Activated T-cell treated with anti-CD3 and anti-CD28 coated beads for 1 hour (primary cell): ENCODE measurements around the gene CARMIL1.
A peak's percentile ranks its signal among the peaks of the same experiment; 100 is the strongest.
"Not testable (repeated sequence)": the region's sequence is repeated elsewhere in the genome, so short reads cannot be mapped to it uniquely, and the experiment has no call there.

ENCODE experiments used
- DNase-seq: peaks from one replicate; pipeline ENCODE4 v3.0.0-alpha.2; 2020; ENCODE audit warnings: low read depth

CARMIL1 gene

DNA sequence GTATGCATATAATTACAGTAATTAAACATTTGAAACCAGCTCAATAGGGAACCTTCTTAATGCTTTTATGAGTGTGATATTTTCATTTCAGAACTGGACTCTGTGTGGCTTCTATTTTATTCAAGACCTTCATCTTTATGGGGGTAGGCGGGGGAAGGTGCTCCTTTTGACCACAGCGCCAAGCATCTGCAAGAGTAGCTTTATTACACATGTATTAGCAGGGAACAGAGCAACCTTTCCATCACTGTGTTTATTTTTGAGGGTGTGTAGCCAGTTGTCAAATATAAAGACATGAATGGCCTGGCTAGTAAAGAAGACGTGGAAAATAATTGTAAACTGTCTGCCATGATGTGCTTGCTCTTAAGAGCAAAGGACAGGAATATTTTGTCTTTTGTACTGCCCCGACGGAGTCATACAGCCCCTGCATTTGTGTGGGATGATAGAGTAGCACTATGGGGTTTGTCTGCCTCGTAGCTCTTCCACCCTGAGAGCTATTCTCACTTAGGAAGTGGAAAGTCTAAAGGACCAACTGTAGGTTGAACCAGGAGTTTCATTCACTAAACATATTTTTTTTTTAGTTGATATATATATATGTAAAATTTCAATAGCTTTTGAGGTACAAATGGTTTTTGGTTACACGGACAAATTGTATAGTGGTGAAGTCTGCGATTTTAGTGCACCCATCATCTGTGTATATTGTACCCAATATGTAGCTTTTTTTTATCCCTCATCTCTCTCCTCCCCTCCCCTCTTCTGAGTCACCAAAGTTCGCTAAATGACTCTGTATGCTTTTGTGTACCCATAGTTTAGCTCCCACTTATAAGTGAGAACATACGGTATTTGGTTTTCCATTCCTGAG, 91.2 kb downstream of the CARMIL1 start:
- DNase-seq, result no peak

DNA sequence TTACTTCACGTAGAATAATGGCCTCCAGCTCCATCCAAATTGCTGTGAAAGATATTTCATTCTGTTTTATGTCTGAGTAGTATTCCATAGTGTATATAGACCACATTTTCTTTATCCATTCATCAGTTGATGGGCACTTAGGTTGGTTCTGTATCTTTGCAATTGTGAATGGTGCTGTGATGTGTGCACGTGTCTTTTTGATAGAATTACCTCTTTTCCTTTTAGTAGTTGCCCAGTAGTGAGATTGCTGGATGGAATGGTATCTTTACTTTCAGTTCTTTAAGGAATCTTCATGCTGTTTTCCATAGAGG, 91.8 kb downstream of the CARMIL1 start:
- DNase-seq, result no peak

DNA sequence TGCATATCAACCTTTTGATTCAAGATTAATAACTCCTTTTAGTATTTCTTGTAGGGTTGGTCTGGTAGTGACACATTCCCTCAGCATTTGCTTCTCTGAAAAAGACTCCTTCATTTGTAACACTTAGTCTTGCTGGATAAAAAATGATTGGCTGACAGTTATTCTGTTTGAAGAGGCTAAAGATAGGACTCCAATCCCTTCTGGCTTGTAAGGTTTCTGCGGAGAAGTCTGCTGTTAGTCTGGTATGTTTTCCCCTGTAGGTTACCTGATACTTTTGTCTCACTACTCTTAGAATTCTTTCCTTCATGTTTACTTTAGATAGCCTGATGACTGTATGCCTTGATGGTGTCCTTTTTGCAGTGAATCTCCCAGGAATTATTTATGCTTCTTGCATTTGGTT, 96.0 kb downstream of the CARMIL1 start:
- DNase-seq, result no peak

DNA sequence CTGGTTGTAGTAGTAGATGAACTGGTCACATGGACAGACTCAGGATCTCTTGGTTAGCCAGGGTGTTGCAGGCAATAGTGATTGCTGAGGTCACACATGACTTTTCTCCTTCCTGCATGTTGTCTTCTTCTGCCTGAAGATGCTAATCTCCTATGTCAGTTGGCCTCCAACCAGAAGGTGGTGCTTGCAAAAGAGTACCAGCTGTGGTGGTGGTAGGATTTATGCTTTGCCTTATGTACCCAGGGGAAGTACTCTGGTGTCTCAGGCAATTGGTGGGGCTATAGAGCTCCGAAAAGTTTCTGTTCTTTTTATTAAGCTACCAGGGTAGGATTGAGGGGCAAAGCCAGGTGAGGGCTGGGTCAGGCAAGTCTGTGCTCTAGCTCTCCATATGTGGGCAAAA, 98.5 kb downstream of the CARMIL1 start:
- no peak for DNase-seq

DNA sequence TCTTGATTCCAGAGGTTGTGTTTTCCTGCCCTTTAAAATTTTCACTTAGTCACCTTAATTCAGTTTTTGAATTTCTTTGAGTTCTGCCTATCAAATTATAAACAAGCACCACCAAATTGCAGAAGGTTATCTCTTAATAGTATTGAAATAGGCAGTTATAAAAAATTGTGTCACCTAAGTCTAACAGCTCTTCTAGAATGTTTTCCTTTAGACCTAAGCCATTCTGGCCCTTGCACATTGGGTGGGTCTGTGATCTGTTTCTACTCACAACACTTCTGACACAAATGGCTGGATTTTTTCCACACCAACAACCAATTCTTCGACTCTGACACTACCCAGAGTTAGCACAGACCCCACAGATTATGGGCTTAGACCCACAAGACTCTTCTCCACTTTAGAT, 101.9 kb downstream of the CARMIL1 start:
- no peak for DNase-seq

DNA sequence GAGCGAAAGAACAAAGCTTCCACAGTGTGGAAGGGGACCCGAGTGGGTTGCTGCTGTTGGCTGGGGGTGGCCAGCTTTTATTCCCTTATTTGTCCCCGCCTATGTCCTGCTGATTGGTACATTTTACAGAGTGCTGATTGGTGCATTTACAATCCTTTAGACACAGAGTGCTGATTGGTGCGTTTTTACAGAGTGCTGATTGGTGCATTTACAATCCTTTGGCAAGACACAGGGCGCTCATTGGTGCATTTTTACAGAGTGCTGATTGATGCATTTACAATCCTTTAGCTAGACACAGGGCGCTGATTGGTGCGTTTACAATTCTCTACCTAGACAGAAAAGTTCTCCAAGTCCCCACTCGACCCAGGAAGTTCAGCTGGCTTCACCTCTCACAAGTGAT, 103.3 kb downstream of the CARMIL1 start:
- not testable (repeated sequence) for DNase-seq

DNA sequence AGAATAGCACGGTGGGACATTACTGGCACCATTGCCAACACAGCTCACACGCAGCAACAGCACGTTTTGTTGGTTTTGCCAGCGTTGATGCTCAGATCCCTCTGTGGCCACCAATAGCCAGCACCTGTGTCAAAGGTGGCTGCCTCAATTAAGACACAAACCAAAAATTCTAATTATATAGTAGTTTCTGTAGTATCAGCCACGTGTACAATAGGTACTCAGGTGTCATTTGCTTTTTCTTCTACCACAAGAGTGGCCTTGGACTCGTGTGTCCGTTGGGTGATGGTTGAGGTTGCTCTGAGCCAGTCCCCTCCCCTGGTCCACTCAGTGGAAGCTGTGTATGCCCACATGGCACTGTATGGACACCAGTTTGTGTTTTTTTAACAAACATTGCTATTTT, 105.1 kb downstream of the CARMIL1 start:
- DNase-seq, result no peak

DNA sequence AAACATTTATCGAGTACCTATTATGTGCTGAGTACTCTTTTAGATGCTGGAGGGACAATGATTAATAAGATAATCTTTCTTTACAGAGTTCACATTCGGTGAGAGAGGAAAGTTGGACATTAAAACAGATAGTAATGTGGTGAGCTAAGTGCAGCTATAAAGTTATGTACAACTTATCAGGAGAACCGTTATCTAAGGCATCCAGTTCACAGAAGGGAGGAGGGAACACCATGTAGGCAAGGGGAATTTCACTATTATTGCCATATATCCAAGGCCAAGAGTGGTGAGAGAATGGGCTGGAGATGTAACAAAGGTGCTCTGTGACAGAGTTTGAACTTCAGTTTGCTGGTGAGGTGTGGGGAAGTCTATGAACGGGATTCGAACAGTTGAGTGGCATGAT, 105.8 kb downstream of the CARMIL1 start:
- DNase-seq, result no peak

DNA sequence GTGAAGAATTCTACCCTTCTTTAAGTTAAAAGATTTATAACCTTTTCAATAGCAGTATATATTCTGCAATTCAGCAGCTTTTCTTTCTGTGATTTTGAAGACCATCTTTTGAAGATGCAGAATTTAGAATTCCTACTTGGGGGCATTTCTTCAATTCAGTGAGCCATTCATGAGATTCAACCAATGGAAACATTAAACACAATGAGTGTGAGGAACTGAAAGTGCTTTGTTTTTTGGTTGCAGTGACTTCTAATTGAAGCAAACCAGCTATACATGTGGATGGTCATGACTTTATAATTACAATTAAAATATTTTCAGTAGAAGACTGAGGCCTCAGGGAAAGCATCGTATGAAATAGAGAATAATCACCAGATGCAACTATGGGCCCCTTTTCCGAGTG, 108.3 kb downstream of the CARMIL1 start:
- no peak for DNase-seq

DNA sequence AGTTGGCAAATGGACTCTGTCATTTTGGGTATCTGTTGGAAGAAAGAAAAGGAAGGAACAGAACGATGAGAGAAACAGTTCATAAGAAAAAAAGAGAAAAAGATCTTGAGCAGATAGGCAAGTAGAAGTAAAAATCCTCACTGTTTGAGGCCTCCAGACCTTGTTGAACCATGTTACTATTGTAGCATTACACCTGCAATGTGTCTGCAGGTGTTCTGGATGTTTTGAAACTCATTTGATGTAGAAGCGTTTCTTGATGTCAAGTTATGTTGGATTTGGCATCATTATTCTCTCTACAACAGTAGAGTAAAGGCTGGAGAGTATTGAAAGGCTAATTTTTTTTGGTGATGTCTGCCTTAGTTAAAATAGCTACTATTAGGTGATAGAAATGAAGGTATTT, 108.7 kb downstream of the CARMIL1 start:
- DNase-seq, result no peak

DNA sequence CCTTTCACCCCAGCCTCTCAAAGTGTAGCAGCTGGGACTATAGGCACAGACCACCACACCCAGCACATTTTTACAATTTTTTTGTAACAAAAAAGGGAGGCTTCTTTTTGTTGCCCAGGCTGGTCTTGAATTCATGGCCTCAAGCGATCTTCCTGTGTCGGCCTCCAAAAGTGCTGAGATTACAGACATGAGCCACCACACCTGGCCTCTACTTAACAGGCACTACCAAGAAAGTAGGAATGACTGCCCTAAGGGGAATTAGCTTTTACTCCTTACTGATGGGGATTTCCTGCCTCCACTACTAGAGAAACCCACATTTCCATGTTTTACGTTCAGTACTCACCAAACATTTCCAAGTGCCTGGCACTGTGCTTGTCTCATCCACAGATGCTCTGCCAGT, 109.6 kb downstream of the CARMIL1 start:
- no peak for DNase-seq

DNA sequence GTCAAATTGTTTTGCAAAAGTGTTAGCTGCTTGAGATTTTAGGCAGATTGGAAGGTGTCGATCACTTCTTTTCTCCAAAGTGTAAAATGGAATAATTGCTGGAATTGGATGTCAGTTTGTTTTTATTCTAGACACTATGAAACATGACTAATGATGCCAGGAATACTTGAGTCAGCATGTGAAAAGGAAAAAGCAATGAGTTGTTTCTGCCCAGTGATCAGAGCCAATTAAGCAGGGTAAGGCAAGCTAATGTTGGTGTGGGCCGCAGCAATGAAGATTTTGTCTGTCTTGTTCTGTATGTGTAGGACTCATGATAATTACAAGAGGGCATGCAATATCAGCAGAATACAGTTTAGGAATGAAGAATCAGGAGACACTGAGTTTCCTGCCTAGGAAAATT, 110.3 kb downstream of the CARMIL1 start:
- no peak for DNase-seq

DNA sequence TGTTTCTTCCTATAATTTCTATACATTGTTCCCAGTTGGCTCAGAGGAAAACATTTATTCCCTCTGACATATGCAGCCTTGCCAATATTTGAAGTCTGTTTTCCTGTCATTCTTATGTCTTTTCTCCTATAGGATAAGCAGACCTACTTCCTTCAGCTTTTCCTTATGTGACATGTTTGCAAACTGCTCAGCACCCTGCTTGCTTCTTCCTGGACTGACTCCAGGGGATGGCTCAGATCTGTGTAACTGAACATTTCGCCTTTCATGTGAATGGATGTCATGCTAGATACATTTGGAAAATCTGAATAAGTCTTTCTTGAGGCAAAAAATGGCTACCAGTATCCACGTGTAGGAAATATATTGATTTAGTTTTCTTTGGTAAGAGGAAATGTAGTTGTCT, 113.2 kb downstream of the CARMIL1 start:
- no peak for DNase-seq

DNA sequence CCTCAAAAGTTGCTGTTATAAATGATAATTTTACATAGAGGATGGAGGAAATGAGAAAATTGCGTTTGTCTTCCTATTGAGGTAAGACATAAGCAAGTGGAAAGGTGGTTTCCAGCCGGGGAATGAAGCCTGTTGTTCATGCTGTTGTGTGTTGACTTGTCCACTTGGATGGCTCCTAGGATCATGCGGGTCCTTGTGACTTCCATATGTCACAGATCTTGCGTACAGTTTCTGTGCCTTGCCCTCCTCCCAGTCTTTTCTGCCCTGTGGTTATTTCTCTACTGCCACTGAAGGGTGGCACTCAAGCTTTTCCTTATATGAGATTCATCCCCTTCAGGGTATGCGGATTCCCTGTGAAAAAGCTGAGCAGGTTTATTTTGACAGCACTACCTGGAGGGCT, 116.6 kb downstream of the CARMIL1 start:
- no peak for DNase-seq

DNA sequence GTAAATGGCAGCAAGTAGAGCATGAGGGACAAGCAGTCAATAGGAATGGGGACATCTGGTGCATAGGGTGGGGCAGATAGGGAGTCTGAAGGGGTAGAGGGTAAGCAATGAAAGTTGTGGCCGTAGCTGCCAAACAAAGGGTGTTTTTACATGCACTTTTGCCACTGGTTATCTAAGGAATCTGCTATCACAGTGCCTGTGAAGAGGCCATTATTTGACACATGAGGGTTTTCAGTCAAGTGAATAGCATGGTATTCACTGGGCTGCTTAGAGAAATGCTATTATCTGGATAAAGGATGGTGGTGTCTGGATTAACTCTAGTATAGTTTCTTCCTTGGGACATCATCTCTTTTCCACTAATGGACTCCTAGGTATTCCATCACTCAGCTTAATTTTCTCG, 118.2 kb downstream of the CARMIL1 start:
- DNase-seq, result no peak

DNA sequence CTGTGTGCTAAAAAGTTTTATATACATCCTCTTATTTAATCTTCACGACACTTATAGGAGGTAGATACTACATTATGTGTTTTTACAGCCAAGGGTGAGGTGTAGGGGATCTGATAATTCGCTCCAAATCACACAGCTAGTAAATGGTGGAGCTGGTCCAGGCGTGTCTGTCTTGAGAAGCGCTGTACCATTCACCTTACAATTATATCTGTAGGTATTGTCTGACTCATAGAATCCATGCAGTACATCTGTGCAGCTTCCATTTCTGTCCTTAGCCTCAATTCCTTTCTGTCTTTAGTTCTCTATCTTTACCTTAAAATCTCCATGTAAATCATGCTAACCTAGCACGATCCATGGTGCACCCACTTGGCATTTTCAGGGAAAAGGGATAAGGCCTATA, 120.7 kb downstream of the CARMIL1 start:
- no peak for DNase-seq

DNA sequence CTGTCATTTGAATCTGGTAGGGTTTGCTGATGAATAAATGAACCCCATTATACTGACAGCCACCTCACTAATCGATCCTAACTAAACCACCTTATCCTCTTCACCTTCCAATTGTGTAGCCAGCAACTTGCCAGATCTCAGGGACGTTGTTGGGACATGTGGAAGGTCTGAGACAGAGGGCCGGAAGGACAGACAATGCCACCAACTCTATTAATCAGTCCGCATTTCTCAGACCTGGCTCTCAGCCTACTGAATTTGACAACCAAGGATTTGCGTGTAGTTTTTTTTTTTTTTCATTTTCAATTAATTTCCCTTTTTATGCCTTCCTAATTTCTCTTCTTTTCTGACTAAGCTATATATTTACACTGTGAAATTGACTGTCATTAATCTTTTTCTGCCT, 122.5 kb downstream of the CARMIL1 start:
- DNase-seq, result no peak

DNA sequence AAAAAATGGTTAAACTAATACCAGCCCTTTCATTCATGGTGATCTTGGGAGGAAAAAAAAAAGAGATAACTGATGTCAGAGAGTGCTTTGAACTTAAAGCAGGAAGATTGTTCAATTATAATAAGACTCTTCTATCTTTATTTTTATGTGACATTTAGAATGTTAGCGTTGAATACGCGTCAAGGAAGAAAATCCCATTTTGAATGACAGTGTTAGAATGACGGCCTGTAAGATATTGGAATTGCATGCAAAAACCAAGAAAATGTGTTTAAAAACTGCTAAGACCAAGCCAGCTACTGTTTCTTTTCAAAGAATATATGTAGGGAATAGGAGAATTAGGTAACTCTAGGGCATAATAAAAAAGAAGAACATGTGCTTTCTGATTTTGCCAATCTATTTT, 123.0 kb downstream of the CARMIL1 start:
- no peak for DNase-seq

DNA sequence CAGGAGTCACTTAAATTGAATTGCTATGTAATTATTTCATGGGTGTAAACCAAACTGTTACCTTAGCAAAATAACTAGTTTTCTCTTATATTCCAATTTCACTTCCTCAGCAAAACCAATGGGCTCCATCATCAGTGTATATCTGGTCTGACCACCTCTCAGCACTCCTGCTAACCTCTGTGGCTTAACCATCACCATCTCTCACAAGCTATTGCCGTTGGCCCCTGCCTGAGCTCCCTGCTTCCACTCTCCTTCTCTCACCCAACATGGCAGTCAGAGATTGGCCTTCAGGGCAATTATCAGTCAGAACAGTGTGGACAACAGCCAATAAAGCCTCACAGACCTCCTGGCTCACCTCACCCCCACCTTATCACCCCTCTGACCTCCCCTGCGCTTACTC, 124.0 kb downstream of the CARMIL1 start:
- no peak for DNase-seq

DNA sequence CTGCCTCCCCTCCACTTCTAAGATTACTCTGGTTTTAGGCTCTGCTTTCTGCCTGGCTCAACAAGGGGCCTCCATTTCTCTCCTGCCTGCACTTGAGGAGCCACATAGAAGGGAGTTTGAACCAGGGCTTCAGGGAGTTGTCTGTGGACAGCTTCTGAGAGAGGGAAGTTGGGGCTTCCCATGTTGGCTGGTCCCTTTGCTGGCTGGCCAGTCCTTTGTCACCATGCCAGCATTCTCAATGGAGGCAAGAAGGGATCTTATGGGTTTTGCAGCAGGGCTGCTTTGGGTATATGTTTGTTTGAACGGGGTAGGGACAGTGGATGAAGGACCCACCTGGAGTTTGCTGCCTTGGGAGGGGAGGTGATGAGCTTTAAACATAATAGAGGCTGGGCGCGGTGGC, 124.9 kb downstream of the CARMIL1 start:
- no peak for DNase-seq

DNA sequence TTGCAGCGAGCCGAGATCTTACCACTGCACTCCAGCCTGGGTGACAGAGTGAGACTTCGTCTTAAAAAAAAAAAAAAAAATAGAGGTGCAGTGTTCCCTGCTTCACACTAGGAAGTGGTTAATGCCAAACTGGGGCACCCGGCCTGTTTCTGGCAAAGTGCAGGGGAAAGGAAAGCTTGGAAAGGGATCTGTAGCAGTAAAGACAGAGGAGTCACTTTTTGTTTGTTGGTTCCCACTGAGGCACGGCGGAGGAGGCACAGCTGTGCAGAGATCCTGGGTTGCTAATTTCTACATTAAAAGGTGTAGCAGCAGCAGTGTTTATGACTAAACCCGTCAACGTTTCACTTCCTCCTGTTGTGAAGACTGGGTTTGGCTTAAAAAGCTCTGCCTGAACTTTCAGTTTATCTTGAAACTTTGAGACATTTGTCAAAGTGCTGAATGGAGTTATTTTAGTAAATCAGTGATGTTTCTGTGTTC, 125.6 kb downstream of the CARMIL1 start:
- peak; percentile 9 for DNase-seq

DNA sequence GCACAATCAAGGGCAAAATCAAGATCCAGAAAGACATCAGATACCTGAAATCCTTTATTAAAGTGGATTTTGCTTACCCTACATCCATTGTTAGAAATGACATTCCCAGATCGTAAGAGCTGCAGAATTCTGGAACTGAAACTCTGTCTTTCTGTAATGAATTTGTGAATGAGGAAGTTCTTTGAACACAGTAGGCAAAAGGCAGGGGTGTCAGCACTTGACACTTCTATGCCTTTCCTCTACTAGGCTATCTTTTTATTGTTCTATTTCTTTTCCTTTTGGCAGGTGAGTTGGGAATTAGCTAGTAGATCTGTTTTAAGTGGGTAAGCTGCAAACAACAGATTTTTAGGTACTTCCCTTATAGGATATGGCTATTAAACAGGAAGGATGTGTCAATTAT, 126.3 kb downstream of the CARMIL1 start:
- DNase-seq, result no peak

DNA sequence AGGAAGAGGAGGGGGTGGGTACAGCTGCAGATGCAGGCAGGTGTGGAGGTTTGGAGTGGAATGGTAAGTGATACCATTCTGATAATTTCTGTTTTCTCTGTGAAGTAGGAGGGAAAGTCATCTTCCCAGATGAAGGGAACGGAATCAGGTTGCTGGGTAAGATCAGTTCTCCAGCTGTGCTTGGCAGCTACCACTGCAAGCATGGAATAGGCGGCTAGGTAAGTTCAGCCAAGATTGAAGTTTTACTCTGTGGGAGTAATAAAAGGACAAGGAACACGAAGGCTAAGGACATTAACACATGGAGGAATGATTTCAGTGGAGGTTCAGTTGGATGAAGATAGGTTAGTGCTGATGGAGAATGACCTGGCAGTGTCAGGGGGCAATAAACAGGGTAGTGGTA, 128.3 kb downstream of the CARMIL1 start:
- DNase-seq, result no peak

DNA sequence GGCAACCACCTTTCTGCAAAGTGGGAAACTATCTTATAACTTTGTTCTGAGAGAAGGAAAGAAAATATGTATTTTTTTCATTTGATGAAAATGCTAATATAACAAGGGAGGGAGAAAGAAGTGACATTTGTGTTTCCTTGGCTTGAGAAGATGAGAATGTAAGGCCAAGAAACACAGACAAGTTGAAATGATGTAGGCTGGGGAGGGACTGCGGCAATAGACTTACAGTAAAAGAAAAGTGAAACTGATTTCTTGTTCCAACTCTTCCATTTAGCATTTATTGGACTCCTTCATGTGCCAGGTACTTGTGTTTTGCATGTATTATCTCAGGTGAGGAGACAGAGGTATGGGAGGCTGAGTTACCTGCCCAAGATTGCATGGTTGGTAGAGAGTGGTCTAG, 130.9 kb downstream of the CARMIL1 start:
- no peak for DNase-seq
